ENCODE results near the gene NXPH3. TPM values are rescaled to one million over a fixed set of nuclear protein-coding genes. Genes with fewer than 3 reads are reported as not detected.

NXPH3 gene
- total and polyA plus RNA-seq, 9 of the 15 experiments (the other 6 are each of a cell fraction or from before 2014, with no cell fraction given) = 0.04 to 0.27 (median 0.07) TPM; not detected in 2

DNA sequence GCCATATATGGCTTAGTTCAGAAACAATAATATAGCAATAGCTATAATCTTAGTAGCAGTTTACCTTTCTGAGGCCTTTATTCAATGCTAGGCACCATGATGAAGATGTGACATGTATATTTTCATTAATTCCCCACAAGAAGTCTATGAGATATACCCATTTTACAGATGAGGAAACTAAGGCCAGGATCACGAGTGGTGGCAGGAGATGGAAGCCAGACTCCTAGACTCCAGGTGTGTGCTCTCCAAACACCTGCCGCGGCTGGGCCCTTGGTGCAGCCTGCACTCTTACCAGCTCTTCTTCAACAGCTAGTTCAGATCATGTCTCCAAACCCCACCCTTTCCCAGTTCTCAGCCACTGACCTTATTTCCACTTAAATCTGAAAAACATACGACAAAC is 15.2 kb downstream of the NXPH3 start:
- Histone ChIP-seq H2AFZ (ENCODE audit: low read depth, low read length) (no peak overlapping the region), H3K27me3 (ENCODE audit: control insufficient read depth in 2 of 2, insufficient read depth in 2 of 2, low read length in 2 of 2) (no peaks in the 10 kb centered on the region), H3K27ac (ENCODE audit: extremely low read depth, low read depth, low read length) (no peak overlapping the region), H3K4me3 (no peak overlapping the region), H3K36me3 (ENCODE audit: control insufficient read depth, insufficient read depth, low read length) (peaks cover under 1% of the 10 kb centered on the region; the same call in 2 of the 3 replicates), H3K4me2 (ENCODE audit: insufficient read depth, low read length) (no peak overlapping the region), H3K9me1 (ENCODE audit: control insufficient read depth, insufficient read depth, low read length) (no peaks in the 10 kb centered on the region), H4K20me1 (replicated peaks; ENCODE audit: control insufficient read depth, insufficient read depth, low read length) (0 out of 2 replicates have a peak, but pooled peaks cover 4% of the 10 kb centered on the region), H3K9me3 (replicated peaks; ENCODE audit: control insufficient read depth, insufficient read depth, low read depth, low read length) (no peaks in the 10 kb centered on the region), H3K9ac (ENCODE audit: insufficient read depth in 1 of 2, low read depth in 2 of 2, low read length in 2 of 2) (no peak overlapping the region), H3K4me1 (replicated peaks in 1 of 2; ENCODE audit: control insufficient read depth in 2 of 2, insufficient read depth in 2 of 2, low read length in 2 of 2) (no peaks in the 10 kb centered on the region), H3K79me2 (ENCODE audit: control insufficient read depth, insufficient read depth, low read length) (no peaks in the 10 kb centered on the region)
- POLR2A ChIA-PET = interaction anchor here (1.2 kb wide), 1 partner anchor 13 kb away, joined by 4 read pairs; no protein-coding TSS in a partner anchor
- intact Hi-C loops (cut with micrococcal nuclease) = no loop called here
- CTCF ChIA-PET (ENCODE audit: low intra/inter-chr PET ratio) = no interaction called here
- TF ChIP-seq RBM34 (IDR thresholded peaks at IDR 0.05; ENCODE audit: borderline replicate concordance, insufficient read depth, low read length) = no peak
- TF ChIP-seq KDM1A (IDR thresholded peaks at IDR 0.05) = peak; percentile 51 to 79; a peak in 3 of 4 replicates
- peak; percentile 48; the same call in 1 of the 2 replicates for TF ChIP-seq CBX1 (IDR thresholded peaks at IDR 0.05; ENCODE audit: low read depth)
- TF ChIP-seq SNIP1 (IDR thresholded peaks at IDR 0.05; ENCODE audit: low read depth) = no peak
- no peak for TF ChIP-seq ZBTB7A (IDR thresholded peaks at IDR 0.05; ENCODE audit: borderline replicate concordance, control insufficient read depth, low read depth, low read length)
- TF ChIP-seq SMARCA5 (IDR thresholded peaks at IDR 0.05) = peak; percentile 72; the same call in 1 of the 2 replicates
- TF ChIP-seq SPI1 (IDR thresholded peaks at IDR 0.05; ENCODE audit: borderline replicate concordance, low read depth, low read length) = no peak
- peak; percentile 91 for TF ChIP-seq RBM25 (IDR thresholded peaks at IDR 0.05; ENCODE audit: low read depth, low read length, severe bottlenecking)
- peak; percentile 88 for TF ChIP-seq BCOR (IDR thresholded peaks at IDR 0.05)
- TF ChIP-seq, protein P1, sequence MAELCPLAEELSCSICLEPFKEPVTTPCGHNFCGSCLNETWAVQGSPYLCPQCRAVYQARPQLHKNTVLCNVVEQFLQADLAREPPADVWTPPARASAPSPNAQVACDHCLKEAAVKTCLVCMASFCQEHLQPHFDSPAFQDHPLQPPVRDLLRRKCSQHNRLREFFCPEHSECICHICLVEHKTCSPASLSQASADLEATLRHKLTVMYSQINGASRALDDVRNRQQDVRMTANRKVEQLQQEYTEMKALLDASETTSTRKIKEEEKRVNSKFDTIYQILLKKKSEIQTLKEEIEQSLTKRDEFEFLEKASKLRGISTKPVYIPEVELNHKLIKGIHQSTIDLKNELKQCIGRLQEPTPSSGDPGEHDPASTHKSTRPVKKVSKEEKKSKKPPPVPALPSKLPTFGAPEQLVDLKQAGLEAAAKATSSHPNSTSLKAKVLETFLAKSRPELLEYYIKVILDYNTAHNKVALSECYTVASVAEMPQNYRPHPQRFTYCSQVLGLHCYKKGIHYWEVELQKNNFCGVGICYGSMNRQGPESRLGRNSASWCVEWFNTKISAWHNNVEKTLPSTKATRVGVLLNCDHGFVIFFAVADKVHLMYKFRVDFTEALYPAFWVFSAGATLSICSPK (IDR thresholded peaks at IDR 0.05; ENCODE audit: borderline replicate concordance) = no peak
- TF ChIP-seq ZNF165 (CRISPR knock-in tag; IDR thresholded peaks at IDR 0.05; ENCODE audit: borderline replicate concordance) = no peak
- TF ChIP-seq HMG20A (CRISPR knock-in tag; conservative IDR thresholded peaks at IDR 0.05) = no peak
- TF ChIP-seq ZNF76 (CRISPR knock-in tag; IDR thresholded peaks at IDR 0.05; ENCODE audit: borderline replicate concordance) = no peak
- peak; percentile 89 for TF ChIP-seq ADNP (tag; IDR thresholded peaks at IDR 0.05)
- peak in 1 of 2 experiments; percentile 42; a peak in 1 of 4 replicates for TF ChIP-seq RCOR1 (IDR thresholded peaks at IDR 0.05; ENCODE audit: borderline replicate concordance in 1 of 2, low read depth in 2 of 2, low read length in 2 of 2)
- TF ChIP-seq XRCC4 (IDR thresholded peaks at IDR 0.05; ENCODE audit: extremely low read depth, insufficient read depth, insufficient read length) = no peak
- TF ChIP-seq, protein P2, sequence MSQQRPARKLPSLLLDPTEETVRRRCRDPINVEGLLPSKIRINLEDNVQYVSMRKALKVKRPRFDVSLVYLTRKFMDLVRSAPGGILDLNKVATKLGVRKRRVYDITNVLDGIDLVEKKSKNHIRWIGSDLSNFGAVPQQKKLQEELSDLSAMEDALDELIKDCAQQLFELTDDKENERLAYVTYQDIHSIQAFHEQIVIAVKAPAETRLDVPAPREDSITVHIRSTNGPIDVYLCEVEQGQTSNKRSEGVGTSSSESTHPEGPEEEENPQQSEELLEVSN (IDR thresholded peaks at IDR 0.05; ENCODE audit: borderline replicate concordance in 1 of 2, extremely low read depth in 1 of 2, insufficient read depth in 1 of 2, insufficient read length in 1 of 2, low read depth in 1 of 2, low read length in 1 of 2, poor library complexity in 1 of 2, severe bottlenecking in 1 of 2) = no peak
- peak; percentile 78 for TF ChIP-seq CHD4 (IDR thresholded peaks at IDR 0.05; ENCODE audit: insufficient read depth, insufficient replicate concordance, low read depth, low read length, poor library complexity, severe bottlenecking)
- FAIRE-seq (no peak), ATAC-seq (no peak), DNase-seq (ENCODE audit: extremely low read depth in 1 of 4, low spot score in 3 of 4) (no peak)
- in situ Hi-C loops (cut with MboI) = no loop called here
- WGBS (ENCODE audit: insufficient coverage, low coverage, missing lambda C conversion rate) = 72% methylated on average over 4 of the region's 4 CpGs
- no TSS peak for BruUV-seq (replicated peaks)

Measured in K562 (cell line).